OCI-LY7 (cell line): ENCODE data around the gene DMD.

Experiments
- EZH2phosphoT487 ChIP-seq: fragments of 200-600 bp; sonication (generic); IDR thresholded peaks from 2 replicates; pipeline ENCODE4 v1.6.1; 2018; ENCODE audit warnings: low read depth, borderline replicate concordance, mild to moderate bottlenecking, mixed run types, antibody characterized with exemption, low read length, moderate library complexity, mixed read lengths
- TF ChIP-seq, protein P1 (sequence below): fragments of 200-600 bp; sonication (generic); conservative IDR thresholded peaks from 2 replicates; pipeline ENCODE4 v1.5.1; 2014; ENCODE audit warnings: mild to moderate bottlenecking, antibody characterized with exemption, low read length, moderate library complexity, mixed read lengths

GRCh38 chrX:31921236-31921635 is 1290.1 kb downstream of the DMD start:
- TF ChIP-seq, protein P1, sequence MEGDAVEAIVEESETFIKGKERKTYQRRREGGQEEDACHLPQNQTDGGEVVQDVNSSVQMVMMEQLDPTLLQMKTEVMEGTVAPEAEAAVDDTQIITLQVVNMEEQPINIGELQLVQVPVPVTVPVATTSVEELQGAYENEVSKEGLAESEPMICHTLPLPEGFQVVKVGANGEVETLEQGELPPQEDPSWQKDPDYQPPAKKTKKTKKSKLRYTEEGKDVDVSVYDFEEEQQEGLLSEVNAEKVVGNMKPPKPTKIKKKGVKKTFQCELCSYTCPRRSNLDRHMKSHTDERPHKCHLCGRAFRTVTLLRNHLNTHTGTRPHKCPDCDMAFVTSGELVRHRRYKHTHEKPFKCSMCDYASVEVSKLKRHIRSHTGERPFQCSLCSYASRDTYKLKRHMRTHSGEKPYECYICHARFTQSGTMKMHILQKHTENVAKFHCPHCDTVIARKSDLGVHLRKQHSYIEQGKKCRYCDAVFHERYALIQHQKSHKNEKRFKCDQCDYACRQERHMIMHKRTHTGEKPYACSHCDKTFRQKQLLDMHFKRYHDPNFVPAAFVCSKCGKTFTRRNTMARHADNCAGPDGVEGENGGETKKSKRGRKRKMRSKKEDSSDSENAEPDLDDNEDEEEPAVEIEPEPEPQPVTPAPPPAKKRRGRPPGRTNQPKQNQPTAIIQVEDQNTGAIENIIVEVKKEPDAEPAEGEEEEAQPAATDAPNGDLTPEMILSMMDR: no peak
- no peak for TF ChIP-seq EZH2phosphoT487
